ENCODE measurements around the gene MRPL32.

The MRPL32 gene

GRCh38 chr7:42984137-42984536 is 52.0 kb downstream of the MRPL32 start:
- TF ChIP-seq ZFX (IDR thresholded peaks at IDR 0.05; ENCODE audit: borderline replicate concordance) = no peak
- TF ChIP-seq, protein P1, sequence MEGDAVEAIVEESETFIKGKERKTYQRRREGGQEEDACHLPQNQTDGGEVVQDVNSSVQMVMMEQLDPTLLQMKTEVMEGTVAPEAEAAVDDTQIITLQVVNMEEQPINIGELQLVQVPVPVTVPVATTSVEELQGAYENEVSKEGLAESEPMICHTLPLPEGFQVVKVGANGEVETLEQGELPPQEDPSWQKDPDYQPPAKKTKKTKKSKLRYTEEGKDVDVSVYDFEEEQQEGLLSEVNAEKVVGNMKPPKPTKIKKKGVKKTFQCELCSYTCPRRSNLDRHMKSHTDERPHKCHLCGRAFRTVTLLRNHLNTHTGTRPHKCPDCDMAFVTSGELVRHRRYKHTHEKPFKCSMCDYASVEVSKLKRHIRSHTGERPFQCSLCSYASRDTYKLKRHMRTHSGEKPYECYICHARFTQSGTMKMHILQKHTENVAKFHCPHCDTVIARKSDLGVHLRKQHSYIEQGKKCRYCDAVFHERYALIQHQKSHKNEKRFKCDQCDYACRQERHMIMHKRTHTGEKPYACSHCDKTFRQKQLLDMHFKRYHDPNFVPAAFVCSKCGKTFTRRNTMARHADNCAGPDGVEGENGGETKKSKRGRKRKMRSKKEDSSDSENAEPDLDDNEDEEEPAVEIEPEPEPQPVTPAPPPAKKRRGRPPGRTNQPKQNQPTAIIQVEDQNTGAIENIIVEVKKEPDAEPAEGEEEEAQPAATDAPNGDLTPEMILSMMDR (IDR thresholded peaks at IDR 0.05) = no peak

GRCh38 chr7:42986213-42986612 is 54.0 kb downstream of the MRPL32 start:
- no peak overlapping the region for H3K27ac ChIP-seq
- TF ChIP-seq ZFX (IDR thresholded peaks at IDR 0.05; ENCODE audit: borderline replicate concordance) = no peak
- TF ChIP-seq, protein P1 (IDR thresholded peaks at IDR 0.05) = no peak

More at GRCh38 chr7:42984137-42984536, 52.0 kb downstream of the MRPL32 start:
- no peak overlapping the region for H3K27ac ChIP-seq

DNA sequence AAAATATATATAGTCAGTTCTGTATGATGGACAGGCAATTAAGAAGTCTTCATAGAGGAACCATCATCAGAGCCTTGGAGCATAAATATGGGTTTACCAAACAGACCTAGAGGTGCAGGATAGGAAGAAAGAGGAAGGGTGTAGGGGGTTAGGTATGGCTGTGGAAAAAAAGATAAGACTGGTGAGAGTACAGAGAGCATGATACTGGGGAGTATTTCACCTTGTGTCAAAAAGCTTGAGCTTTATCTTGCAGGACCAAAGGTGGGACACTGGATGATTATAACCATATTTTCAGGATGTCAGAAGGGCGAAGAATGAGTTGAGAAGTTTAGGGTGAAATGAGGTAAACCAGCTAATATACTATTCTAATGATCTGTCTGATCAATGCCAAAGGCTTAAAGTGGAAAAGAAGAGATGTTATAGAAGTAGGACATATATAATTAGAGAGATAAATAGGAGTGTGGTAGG is 54.6 kb downstream of the MRPL32 start:
- TF ChIP-seq, protein P1 (IDR thresholded peaks at IDR 0.05) = no peak
- TF ChIP-seq ZFX (IDR thresholded peaks at IDR 0.05; ENCODE audit: borderline replicate concordance) = no peak
- no peak overlapping the region for H3K27ac ChIP-seq

All from 22Rv1 (cell line).